Astrocyte (in vitro differentiated cells and primary cell): ENCODE results near the gene GRID2. TPM values are rescaled to one million over a fixed set of nuclear protein-coding genes. Genes with fewer than 3 reads are reported as not detected.

Experiments
- DNase-seq: peaks from one replicate; pipeline ENCODE4 v3.0.0-alpha.2; 2010; ENCODE audit warnings: low read depth
- FAIRE-seq: peaks from 2 replicates; lab custom pipeline; 2011; peaks lifted over from hg19 to GRCh38; lab: Jason Lieb, UNC
- H2AFZ ChIP-seq: 2 replicates; pipeline ENCODE4 v1.6.0; 2012; ENCODE audit warnings: low read depth, low read length, inconsistent platforms
- H3K27ac ChIP-seq: 2 replicates; pipeline ENCODE4 v1.5.1; 2011; ENCODE audit warnings: low read depth, low read length, inconsistent platforms
- H3K27me3 ChIP-seq: 2 replicates; pipeline ENCODE4 v1.6.0; 2011; ENCODE audit warnings: low read length, inconsistent platforms; ENCODE audit not compliant: insufficient read depth
- H3K36me3 ChIP-seq: 2 replicates; pipeline ENCODE4 v1.5.1; 2011; ENCODE audit warnings: low read length, inconsistent platforms; ENCODE audit not compliant: insufficient read depth
- H3K4me1 ChIP-seq: 2 replicates; pipeline ENCODE4 v1.5.1; 2011; ENCODE audit warnings: low read length, inconsistent platforms; ENCODE audit not compliant: insufficient read depth
- H3K4me2 ChIP-seq: 2 replicates; pipeline ENCODE4 v1.6.0; 2012; ENCODE audit warnings: low read length, inconsistent platforms
- H3K4me3 ChIP-seq: 2 replicates; pipeline ENCODE4 v1.5.1; 2011; ENCODE audit warnings: low read depth, mild to moderate bottlenecking, low read length, inconsistent platforms; ENCODE audit not compliant: insufficient read depth
- H3K79me2 ChIP-seq: 2 replicates; pipeline ENCODE4 v1.6.0; 2012; ENCODE audit warnings: mild to moderate bottlenecking, low read length, inconsistent platforms; ENCODE audit not compliant: insufficient read depth
- H3K9ac ChIP-seq: 2 replicates; pipeline ENCODE4 v1.6.0; 2012; ENCODE audit warnings: mild to moderate bottlenecking, low read length, inconsistent platforms
- H3K9me3 ChIP-seq: 2 replicates; pipeline ENCODE4 v1.5.1; 2012; ENCODE audit warnings: low read depth, mild to moderate bottlenecking, low read length, inconsistent platforms; ENCODE audit not compliant: insufficient read depth
- H4K20me1 ChIP-seq: 2 replicates; pipeline ENCODE4 v1.6.0; 2012; ENCODE audit warnings: low read length, inconsistent platforms; ENCODE audit not compliant: insufficient read depth
- H3K27ac Mint-ChIP-seq: one replicate; pipeline ENCODE4 v1.8.0; 2021; ENCODE audit warnings: mild to moderate bottlenecking, mixed read lengths; ENCODE audit not compliant: unreplicated experiment
- H3K27me3 Mint-ChIP-seq: one replicate; pipeline ENCODE4 v1.8.0; 2021; ENCODE audit warnings: low read depth, mixed read lengths; ENCODE audit not compliant: unreplicated experiment
- H3K36me3 Mint-ChIP-seq: one replicate; pipeline ENCODE4 v1.8.0; 2021; ENCODE audit warnings: low read depth, mixed read lengths; ENCODE audit not compliant: unreplicated experiment
- H3K4me1 Mint-ChIP-seq: one replicate; pipeline ENCODE4 v1.8.0; 2021; ENCODE audit warnings: low read depth, mixed read lengths; ENCODE audit not compliant: unreplicated experiment
- H3K4me3 Mint-ChIP-seq: one replicate; pipeline ENCODE4 v1.8.0; 2021; ENCODE audit warnings: mild to moderate bottlenecking, moderate library complexity, mixed read lengths; ENCODE audit not compliant: unreplicated experiment
- H3K9me3 Mint-ChIP-seq: one replicate; pipeline ENCODE4 v1.8.0; 2021; ENCODE audit warnings: mild to moderate bottlenecking, mixed read lengths; ENCODE audit not compliant: unreplicated experiment
- EZH2 ChIP-seq: IDR thresholded peaks from 2 replicates; pipeline ENCODE4 v1.6.1; 2012; ENCODE audit warnings: mild to moderate bottlenecking, low read length, inconsistent platforms; ENCODE audit not compliant: insufficient read depth
- total RNA-seq: library from RNA; stranded (reverse); gene quantifications from 2 replicates; pipeline ENCODE4 v1.2.1, GENCODE V29; 2021
- TF ChIP-seq, protein P1 (sequence below): IDR thresholded peaks from 2 replicates; pipeline ENCODE4 v1.5.1; 2011; ENCODE audit warnings: low read depth, mild to moderate bottlenecking, inconsistent platforms, low read length, moderate library complexity; ENCODE audit not compliant: insufficient read depth

Gene GRID2
- total RNA-seq, 1 donor from 2014 or later, result 0.14 TPM

GRCh38 chr4:93228021-93228420 lies 924.3 kb downstream of the GRID2 start:
- Histone ChIP-seq H3K27ac (no peak overlapping the region), H3K4me2 (no peak overlapping the region), H4K20me1 (no peaks in the 10 kb centered on the region), H3K4me3 (no peak overlapping the region), H3K4me1 (no peaks in the 10 kb centered on the region), H3K36me3 (no peaks in the 10 kb centered on the region), H3K27me3 (no peaks in the 10 kb centered on the region), H3K79me2 (no peaks in the 10 kb centered on the region), H3K9me3 (no peaks in the 10 kb centered on the region), H3K9ac (no peak overlapping the region), H2AFZ (no peak overlapping the region)
- Mint-ChIP-seq H3K4me1 (no peaks in the 10 kb centered on the region), H3K9me3 (peaks cover 3% of the 10 kb centered on the region), H3K27me3 (no peaks in the 10 kb centered on the region), H3K27ac (no peak overlapping the region), H3K36me3 (no peaks in the 10 kb centered on the region), H3K4me3 (no peak overlapping the region)
- FAIRE-seq (no peak), DNase-seq (no peak)
- TF ChIP-seq, protein P1, sequence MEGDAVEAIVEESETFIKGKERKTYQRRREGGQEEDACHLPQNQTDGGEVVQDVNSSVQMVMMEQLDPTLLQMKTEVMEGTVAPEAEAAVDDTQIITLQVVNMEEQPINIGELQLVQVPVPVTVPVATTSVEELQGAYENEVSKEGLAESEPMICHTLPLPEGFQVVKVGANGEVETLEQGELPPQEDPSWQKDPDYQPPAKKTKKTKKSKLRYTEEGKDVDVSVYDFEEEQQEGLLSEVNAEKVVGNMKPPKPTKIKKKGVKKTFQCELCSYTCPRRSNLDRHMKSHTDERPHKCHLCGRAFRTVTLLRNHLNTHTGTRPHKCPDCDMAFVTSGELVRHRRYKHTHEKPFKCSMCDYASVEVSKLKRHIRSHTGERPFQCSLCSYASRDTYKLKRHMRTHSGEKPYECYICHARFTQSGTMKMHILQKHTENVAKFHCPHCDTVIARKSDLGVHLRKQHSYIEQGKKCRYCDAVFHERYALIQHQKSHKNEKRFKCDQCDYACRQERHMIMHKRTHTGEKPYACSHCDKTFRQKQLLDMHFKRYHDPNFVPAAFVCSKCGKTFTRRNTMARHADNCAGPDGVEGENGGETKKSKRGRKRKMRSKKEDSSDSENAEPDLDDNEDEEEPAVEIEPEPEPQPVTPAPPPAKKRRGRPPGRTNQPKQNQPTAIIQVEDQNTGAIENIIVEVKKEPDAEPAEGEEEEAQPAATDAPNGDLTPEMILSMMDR, result no peak
- no peak for TF ChIP-seq EZH2

GRCh38 chr4:93232883-93233282 lies 929.1 kb downstream of the GRID2 start:
- Mint-ChIP-seq H3K27ac (no peak overlapping the region), H3K9me3 (no peaks in the 10 kb centered on the region), H3K27me3 (no peaks in the 10 kb centered on the region), H3K4me3 (no peak overlapping the region), H3K4me1 (no peaks in the 10 kb centered on the region), H3K36me3 (no peaks in the 10 kb centered on the region)
- DNase-seq (no peak), FAIRE-seq (no peak)
- no peaks in the 10 kb centered on the region for H3K27me3 ChIP-seq
- H3K79me2 ChIP-seq, result no peaks in the 10 kb centered on the region
- no peak overlapping the region for H2AFZ ChIP-seq
- H3K27ac ChIP-seq, result no peak overlapping the region
- H4K20me1 ChIP-seq, result no peaks in the 10 kb centered on the region
- no peak overlapping the region for H3K4me2 ChIP-seq
- no peaks in the 10 kb centered on the region for H3K4me1 ChIP-seq
- no peak for TF ChIP-seq EZH2
- TF ChIP-seq, protein P1, result no peak
- no peaks in the 10 kb centered on the region for H3K9me3 ChIP-seq
- no peak overlapping the region for H3K9ac ChIP-seq
- H3K4me3 ChIP-seq, result no peak overlapping the region
- no peaks in the 10 kb centered on the region for H3K36me3 ChIP-seq

- TF ChIP-seq, protein P1, result no peak
- no peak for TF ChIP-seq EZH2
- no peak for FAIRE-seq
Observed at GRCh38 chr4:93237521-93237920, 933.8 kb downstream of the GRID2 start.

More at GRCh38 chr4:93237521-93237920, 933.8 kb downstream of the GRID2 start:
- no peaks in the 10 kb centered on the region for H3K4me1 Mint-ChIP-seq
- Histone ChIP-seq H3K4me3 (no peak overlapping the region), H2AFZ (no peak overlapping the region), H3K79me2 (no peaks in the 10 kb centered on the region), H3K9ac (no peak overlapping the region), H3K27ac (no peak overlapping the region), H3K4me2 (no peak overlapping the region), H3K36me3 (no peaks in the 10 kb centered on the region), H4K20me1 (no peaks in the 10 kb centered on the region), H3K9me3 (no peaks in the 10 kb centered on the region), H3K27me3 (no peaks in the 10 kb centered on the region), H3K4me1 (no peaks in the 10 kb centered on the region)
- no peaks in the 10 kb centered on the region for H3K9me3 Mint-ChIP-seq
- no peak overlapping the region for H3K27ac Mint-ChIP-seq
- H3K4me3 Mint-ChIP-seq, result no peak overlapping the region
- DNase-seq, result no peak
- H3K27me3 Mint-ChIP-seq, result no peaks in the 10 kb centered on the region
- H3K36me3 Mint-ChIP-seq, result no peaks in the 10 kb centered on the region
